HG03342 (cell line): Measurements from ENCODE around the gene OSGEP.

ENCODE experiments used
- ATAC-seq: cut with Tn5 transposase; IDR thresholded peaks from one replicate; pipeline ENCODE4 v1.9.1; 2021; ENCODE audit warnings: mild to moderate bottlenecking, moderate library complexity; ENCODE audit not compliant: unreplicated experiment

The OSGEP gene

DNA sequence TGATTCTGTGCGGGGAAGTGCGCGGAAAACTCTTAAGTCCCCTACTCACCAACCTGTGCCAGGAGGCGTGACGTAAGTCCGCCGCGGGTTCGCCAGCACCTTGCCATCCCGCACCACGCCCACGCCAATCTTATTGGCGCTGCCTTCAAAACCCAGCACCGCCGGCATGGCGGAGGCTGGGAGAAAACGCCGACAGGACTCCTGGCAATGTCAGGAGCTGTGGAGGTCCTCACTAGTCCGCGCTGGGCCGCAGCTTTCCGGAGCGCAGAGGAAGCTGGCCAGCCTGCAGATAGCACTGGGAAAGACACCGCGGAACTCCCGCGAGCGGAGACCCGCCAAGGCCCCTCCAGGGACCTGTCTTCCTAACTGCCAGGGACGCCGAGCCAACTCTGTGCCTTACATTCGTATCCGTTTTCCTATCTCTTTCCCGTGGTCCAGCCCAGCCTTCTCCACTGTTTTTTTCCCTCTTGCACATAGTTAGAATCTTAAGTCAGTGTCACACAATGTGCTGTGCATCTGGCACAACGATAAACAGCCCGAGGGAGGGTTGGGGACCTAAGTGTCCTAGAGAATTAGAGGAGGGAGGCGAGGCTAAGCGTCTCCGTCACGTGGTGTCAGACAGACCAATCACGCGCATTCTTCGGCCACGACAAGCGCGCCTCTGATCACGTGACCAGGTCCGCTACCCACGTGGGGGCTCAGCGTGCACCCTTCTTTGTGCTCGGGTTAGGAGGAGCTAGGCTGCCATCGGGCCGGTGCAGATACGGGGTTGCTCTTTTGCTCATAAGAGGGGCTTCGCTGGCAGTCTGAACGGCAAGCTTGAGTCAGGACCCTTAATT, at the start of gene OSGEP, which contains the start of gene APEX1:
TSS of gene OSGEP (minus strand) at position 297 of the 839 bp plus-strand sequence. CDS start at position 168, 129 bp downstream.
TSS of gene APEX1 (plus strand) at position 711 of the 839 bp plus-strand sequence. CDS start 420 bp downstream, outside the sequence.
- peak; percentile 84 for ATAC-seq

GRCh38 chr14:20503898-20504297, 49.3 kb upstream of the OSGEP start:
- no peak for ATAC-seq

- ATAC-seq: no peak
These were observed 46.7 kb upstream of the OSGEP start for GRCh38 chr14:20501346-20501745.

DNA sequence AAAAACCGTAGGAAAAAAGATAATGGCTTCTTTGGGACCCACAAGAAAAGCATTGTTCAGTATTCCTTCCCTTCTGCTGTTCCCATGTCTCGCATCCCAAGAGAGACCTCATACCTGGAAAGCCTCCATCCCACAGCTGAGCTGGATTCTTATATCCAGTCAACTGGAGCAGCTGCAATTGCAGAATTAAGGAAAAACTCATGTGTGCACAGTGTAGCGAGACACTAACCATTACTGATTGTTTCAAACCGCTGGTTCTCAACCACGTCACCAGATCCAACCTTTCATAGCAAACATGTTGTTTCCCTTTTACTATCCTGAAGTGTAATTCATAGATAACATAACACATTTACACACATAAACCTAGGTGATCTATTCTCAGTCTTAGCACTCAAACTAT, 45.3 kb upstream of the OSGEP start:
- no peak for ATAC-seq

GRCh38 chr14:20499108-20499507, 44.5 kb upstream of the OSGEP start:
- no peak for ATAC-seq

DNA sequence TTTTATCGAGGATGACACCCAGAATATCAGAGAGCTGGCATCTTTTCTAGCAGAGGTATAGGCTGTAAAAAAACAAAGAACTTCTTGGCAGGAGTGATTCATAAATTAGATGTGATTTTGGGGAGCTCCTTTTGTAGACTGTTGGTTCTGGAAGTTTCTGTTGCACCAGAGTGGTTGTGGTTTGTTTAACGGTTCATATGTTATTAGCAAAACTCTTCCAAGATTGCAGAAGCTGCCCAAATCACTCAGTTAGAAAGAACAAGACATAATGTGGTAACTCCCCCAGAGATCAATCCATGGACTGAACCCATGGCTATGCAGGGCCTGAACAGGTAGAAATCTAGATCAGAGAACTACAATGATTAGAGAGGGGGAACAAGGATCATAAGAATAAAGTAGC, 44.0 kb upstream of the OSGEP start:
- no peak for ATAC-seq

GRCh38 chr14:20494935-20495766, 40.5 kb upstream of the OSGEP start:
- no peak for ATAC-seq

- ATAC-seq: no peak
These were observed 39.0 kb upstream of the OSGEP start for GRCh38 chr14:20493634-20494033.

GRCh38 chr14:20492486-20492885, 37.9 kb upstream of the OSGEP start:
- ATAC-seq: no peak

- no peak for ATAC-seq
These were observed 36.0 kb upstream of the OSGEP start for GRCh38 chr14:20490563-20490962.

DNA sequence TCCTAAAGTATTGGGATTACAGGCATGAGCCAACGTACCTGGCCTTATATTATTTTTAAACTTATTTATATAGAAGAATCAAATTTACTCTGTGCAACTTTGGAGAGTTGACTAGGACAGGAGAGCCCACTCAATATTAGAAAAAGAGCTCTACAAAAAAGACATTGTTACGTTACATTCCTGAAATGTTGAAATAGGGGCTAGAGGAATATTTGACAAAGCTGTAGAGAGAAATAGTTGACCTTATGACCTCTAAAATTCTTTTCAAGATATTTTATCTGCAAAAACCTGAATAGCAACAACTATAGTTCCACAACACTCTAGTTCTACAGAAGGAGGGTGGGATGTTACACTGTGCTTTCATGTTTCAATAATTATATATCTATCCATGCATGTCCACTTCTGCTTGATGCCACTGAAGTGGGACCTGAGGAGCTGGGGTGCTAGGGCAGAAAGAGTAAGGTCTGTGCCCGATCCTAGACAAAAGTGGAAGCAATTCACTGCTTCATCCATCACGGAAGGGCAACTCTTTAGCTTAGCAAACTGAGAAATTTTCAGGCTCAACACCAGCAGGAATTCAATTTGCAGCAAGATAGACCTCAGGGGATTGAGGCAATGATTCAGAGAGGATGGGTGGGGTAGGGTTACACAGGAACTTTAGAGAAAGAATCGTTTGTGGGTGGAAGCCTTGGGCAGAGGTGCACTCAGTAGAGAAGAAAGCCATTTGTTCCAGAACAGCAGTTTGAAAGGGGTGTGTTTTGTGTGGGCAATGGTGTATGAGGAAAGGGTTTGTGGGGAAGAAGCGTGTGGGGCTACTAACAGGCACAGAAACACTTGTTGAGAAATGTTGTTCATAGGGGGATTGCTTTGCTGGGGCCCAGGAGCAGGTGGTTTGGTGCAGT, 34.7 kb upstream of the OSGEP start:
- peak; percentile 59 for ATAC-seq

GRCh38 chr14:20487396-20487725, 32.7 kb upstream of the OSGEP start:
- ATAC-seq: no peak

DNA sequence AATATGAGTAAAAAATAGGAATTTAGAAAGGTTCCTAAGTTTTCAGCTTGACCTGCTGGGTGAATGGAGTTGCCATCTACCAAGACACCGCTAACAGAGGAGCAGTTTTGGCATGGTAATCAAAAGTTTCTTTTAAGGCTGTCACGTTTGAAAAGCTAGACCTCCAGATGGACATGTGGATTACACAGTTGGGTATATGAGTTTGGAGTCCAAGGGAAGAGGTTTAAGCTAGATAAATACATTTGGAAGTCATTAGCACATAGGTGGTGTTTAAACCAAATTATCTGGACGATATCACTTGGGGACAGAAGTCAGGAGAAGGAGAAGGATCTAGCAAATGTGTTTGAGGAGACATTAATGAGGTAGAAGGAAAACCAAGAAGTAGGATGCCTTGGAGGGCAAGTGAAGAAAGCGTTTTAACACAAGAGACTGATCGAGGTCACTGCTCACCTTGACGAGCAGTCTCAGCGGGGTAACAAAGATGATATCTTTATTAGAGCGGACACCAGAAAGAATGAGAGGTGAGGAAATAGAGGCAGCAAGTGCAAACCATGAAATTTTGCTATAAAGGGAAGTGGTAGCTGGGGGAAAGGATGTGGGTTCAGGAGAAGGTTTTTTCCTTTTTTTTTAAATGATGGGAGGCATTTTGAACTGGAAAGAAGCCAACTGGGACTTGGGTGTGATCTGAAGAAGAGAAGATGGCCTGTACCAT, 32.2 kb upstream of the OSGEP start:
- ATAC-seq: no peak

GRCh38 chr14:20485900-20486299, 31.3 kb upstream of the OSGEP start:
- ATAC-seq: no peak

GRCh38 chr14:20482382-20482781, 27.8 kb upstream of the OSGEP start:
- no peak for ATAC-seq

DNA sequence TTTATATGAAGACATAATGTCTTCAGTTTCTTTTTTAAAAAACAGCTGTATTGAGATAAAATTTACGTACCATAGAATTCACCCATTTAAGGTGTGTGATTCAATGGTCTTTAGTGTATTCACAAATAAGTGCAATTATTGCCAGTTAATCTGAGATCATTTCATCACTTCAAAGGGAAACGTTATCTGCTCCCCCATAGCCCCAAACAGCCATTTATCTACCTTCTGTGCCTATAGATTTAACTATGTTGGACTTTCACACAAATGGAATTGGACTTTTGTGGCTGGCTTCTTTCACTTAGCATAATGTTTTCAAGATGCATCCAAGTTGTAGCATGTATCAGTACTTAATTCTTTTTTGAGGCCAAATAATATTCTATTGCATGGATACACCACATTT, 24.3 kb upstream of the OSGEP start:
- no peak for ATAC-seq

GRCh38 chr14:20477211-20477876, 22.7 kb upstream of the OSGEP start:
- no peak for ATAC-seq

GRCh38 chr14:20476776-20477175, 22.2 kb upstream of the OSGEP start:
- no peak for ATAC-seq

DNA sequence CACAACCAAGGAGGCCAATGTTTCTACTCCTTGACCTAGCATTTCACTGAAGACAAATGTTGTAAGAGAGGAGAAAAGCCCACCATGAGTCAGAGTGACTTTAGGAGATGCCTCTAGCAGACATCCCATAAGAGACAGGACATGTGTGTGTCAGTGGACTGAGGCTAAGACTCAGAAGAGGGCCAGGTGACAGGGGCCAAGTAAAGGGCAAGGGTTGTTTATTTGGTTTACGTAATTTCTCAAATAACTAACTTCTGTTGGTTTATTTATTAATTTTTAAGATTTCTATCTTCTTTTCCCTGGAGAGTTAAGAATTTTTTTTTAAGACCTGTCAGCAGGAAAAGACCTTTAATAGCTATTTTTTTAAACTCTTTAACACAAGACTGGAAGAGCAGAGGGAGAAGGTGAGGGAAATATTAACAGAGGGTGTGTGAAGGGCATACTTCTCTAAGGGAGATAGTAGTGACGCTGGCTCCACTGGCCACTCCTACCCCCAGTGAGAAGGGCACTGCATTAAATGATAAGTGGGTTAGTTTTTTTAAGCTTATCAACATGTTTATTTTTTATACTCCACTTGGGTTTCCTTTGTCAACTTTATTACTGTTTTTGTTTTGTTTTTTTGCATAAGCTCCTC, 18.0 kb upstream of the OSGEP start:
- no peak for ATAC-seq

- ATAC-seq: no peak
These were observed 15.9 kb upstream of the OSGEP start for GRCh38 chr14:20470603-20470901.
